Measurements from ENCODE around the gene COL2A1. TPM values are rescaled to one million over a fixed set of nuclear protein-coding genes. Genes with fewer than 3 reads are reported as not detected.

The COL2A1 gene
- total and polyA plus RNA-seq, 4 donors = not detected

- no peak overlapping the region for H3K27ac ChIP-seq (ENCODE audit: low read depth in 1 of 2, low read length in 2 of 2)
- no peaks in the 10 kb centered on the region for H3K27me3 ChIP-seq (ENCODE audit: control insufficient read depth in 1 of 2, insufficient read depth in 2 of 2, low read length in 1 of 2)
- 93% methylated on average over 7 of the region's 7 CpGs for WGBS, 2 donors
- DNase-seq (peak in 1 of 2 donors; percentile 16), ATAC-seq (ENCODE audit: low FRiP score) (no peak)
- H3K36me3 ChIP-seq (ENCODE audit: control insufficient read depth in 1 of 2, insufficient read depth in 2 of 2, low read length in 1 of 2) = no peaks in the 10 kb centered on the region
- no peak overlapping the region for H3K4me3 ChIP-seq (ENCODE audit: low read length in 2 of 2)
- intact Hi-C loops (cut with DNase I) = no loop called here
- no peaks in the 10 kb centered on the region for H3K4me1 ChIP-seq (ENCODE audit: control insufficient read depth in 1 of 2, insufficient read depth in 2 of 2, low read length in 2 of 2)
- no peaks in the 10 kb centered on the region for H3K9me3 ChIP-seq (ENCODE audit: control insufficient read depth, low read length)
These were observed 13.7 kb downstream of the COL2A1 start for GRCh38 chr12:47990351-47991105.

- intact Hi-C loops (cut with DNase I) = no loop called here
- Histone ChIP-seq H3K4me1 (ENCODE audit: control insufficient read depth in 1 of 2, insufficient read depth in 2 of 2, low read length in 2 of 2) (no peaks in the 10 kb centered on the region), H3K36me3 (ENCODE audit: control insufficient read depth in 1 of 2, insufficient read depth in 2 of 2, low read length in 1 of 2) (no peaks in the 10 kb centered on the region), H3K27me3 (ENCODE audit: control insufficient read depth in 1 of 2, insufficient read depth in 2 of 2, low read length in 1 of 2) (no peaks in the 10 kb centered on the region), H3K9me3 (ENCODE audit: control insufficient read depth, low read length) (no peaks in the 10 kb centered on the region), H3K4me3 (ENCODE audit: low read length in 2 of 2) (no peak overlapping the region), H3K27ac (ENCODE audit: low read depth in 1 of 2, low read length in 2 of 2) (no peak overlapping the region)
- 91 to 93% methylated on average over 12 of the region's 12 CpGs for WGBS, 2 donors
- DNase-seq (peak in 1 of 2 donors; percentile 36), ATAC-seq (ENCODE audit: low FRiP score) (no peak)
These were observed 14.6 kb downstream of the COL2A1 start for GRCh38 chr12:47989666-47990065.

- Histone ChIP-seq H3K9me3 (ENCODE audit: control insufficient read depth, low read length) (no peaks in the 10 kb centered on the region), H3K36me3 (ENCODE audit: control insufficient read depth in 1 of 2, insufficient read depth in 2 of 2, low read length in 1 of 2) (no peaks in the 10 kb centered on the region), H3K4me3 (ENCODE audit: low read length in 2 of 2) (no peak overlapping the region), H3K4me1 (ENCODE audit: control insufficient read depth in 1 of 2, insufficient read depth in 2 of 2, low read length in 2 of 2) (no peaks in the 10 kb centered on the region), H3K27ac (ENCODE audit: low read depth in 1 of 2, low read length in 2 of 2) (no peak overlapping the region), H3K27me3 (ENCODE audit: control insufficient read depth in 1 of 2, insufficient read depth in 2 of 2, low read length in 1 of 2) (no peaks in the 10 kb centered on the region)
- intact Hi-C loops (cut with DNase I) = no loop called here
- ATAC-seq (ENCODE audit: low FRiP score) (no peak), DNase-seq (no peak)
- 95 to 96% methylated on average over 8 of the region's 8 CpGs for WGBS, 2 donors
These were observed 15.3 kb downstream of the COL2A1 start for GRCh38 chr12:47989023-47989417.

GRCh38 chr12:47988073-47989022 lies 15.9 kb downstream of the COL2A1 start:
- no peaks in the 10 kb centered on the region for H3K9me3 ChIP-seq (ENCODE audit: control insufficient read depth, low read length)
- intact Hi-C loops (cut with DNase I) = no loop called here
- no peak overlapping the region for H3K4me3 ChIP-seq (ENCODE audit: low read length in 2 of 2)
- no peaks in the 10 kb centered on the region for H3K4me1 ChIP-seq (ENCODE audit: control insufficient read depth in 1 of 2, insufficient read depth in 2 of 2, low read length in 2 of 2)
- no peak overlapping the region for H3K27ac ChIP-seq (ENCODE audit: low read depth in 1 of 2, low read length in 2 of 2)
- WGBS, 2 donors = 61% methylated on average over 15 of the region's 15 CpGs
- H3K27me3 ChIP-seq (ENCODE audit: control insufficient read depth in 1 of 2, insufficient read depth in 2 of 2, low read length in 1 of 2) = no peaks in the 10 kb centered on the region
- ATAC-seq (ENCODE audit: low FRiP score) (no peak), DNase-seq (peak in 1 of 2 donors; percentile 47)
- no peaks in the 10 kb centered on the region for H3K36me3 ChIP-seq (ENCODE audit: control insufficient read depth in 1 of 2, insufficient read depth in 2 of 2, low read length in 1 of 2)

- no peaks in the 10 kb centered on the region for H3K9me3 ChIP-seq (ENCODE audit: control insufficient read depth, low read length)
- no peak for ATAC-seq (ENCODE audit: low FRiP score)
- no peak overlapping the region for H3K4me3 ChIP-seq (ENCODE audit: low read length in 2 of 2)
- H3K4me1 ChIP-seq (ENCODE audit: control insufficient read depth in 1 of 2, insufficient read depth in 2 of 2, low read length in 2 of 2) = no peaks in the 10 kb centered on the region
- no peak overlapping the region for H3K27ac ChIP-seq (ENCODE audit: low read depth in 1 of 2, low read length in 2 of 2)
- 77 to 85% methylated on average over 14 of the region's 14 CpGs for WGBS, 2 donors
- DNase-seq = no peak
- H3K27me3 ChIP-seq (ENCODE audit: control insufficient read depth in 1 of 2, insufficient read depth in 2 of 2, low read length in 1 of 2) = no peaks in the 10 kb centered on the region
- H3K36me3 ChIP-seq (ENCODE audit: control insufficient read depth in 1 of 2, insufficient read depth in 2 of 2, low read length in 1 of 2) = no peaks in the 10 kb centered on the region
- intact Hi-C loops (cut with DNase I) = no loop called here
These were observed 16.7 kb downstream of the COL2A1 start for GRCh38 chr12:47987411-47988072.

- H3K4me3 ChIP-seq (ENCODE audit: low read length in 2 of 2) = no peak overlapping the region
- H3K27ac ChIP-seq (ENCODE audit: low read depth in 1 of 2, low read length in 2 of 2) = no peak overlapping the region
- 96% methylated on average over 5 of the region's 5 CpGs for WGBS, 2 donors
- intact Hi-C loops (cut with DNase I) = no loop called here
- H3K27me3 ChIP-seq (ENCODE audit: control insufficient read depth in 1 of 2, insufficient read depth in 2 of 2, low read length in 1 of 2) = no peaks in the 10 kb centered on the region
- DNase-seq (no peak), ATAC-seq (ENCODE audit: low FRiP score) (no peak)
- H3K4me1 ChIP-seq (ENCODE audit: control insufficient read depth in 1 of 2, insufficient read depth in 2 of 2, low read length in 2 of 2) = no peaks in the 10 kb centered on the region
- H3K9me3 ChIP-seq (ENCODE audit: control insufficient read depth, low read length) = no peaks in the 10 kb centered on the region
- no peaks in the 10 kb centered on the region for H3K36me3 ChIP-seq (ENCODE audit: control insufficient read depth in 1 of 2, insufficient read depth in 2 of 2, low read length in 1 of 2)
These were observed 17.4 kb downstream of the COL2A1 start for GRCh38 chr12:47986832-47987231.

GRCh38 chr12:47986291-47986660 lies 18.0 kb downstream of the COL2A1 start:
- Histone ChIP-seq H3K4me1 (ENCODE audit: control insufficient read depth in 1 of 2, insufficient read depth in 2 of 2, low read length in 2 of 2) (no peaks in the 10 kb centered on the region), H3K4me3 (ENCODE audit: low read length in 2 of 2) (no peak overlapping the region), H3K9me3 (ENCODE audit: control insufficient read depth, low read length) (no peaks in the 10 kb centered on the region), H3K27ac (ENCODE audit: low read depth in 1 of 2, low read length in 2 of 2) (no peak overlapping the region), H3K36me3 (ENCODE audit: control insufficient read depth in 1 of 2, insufficient read depth in 2 of 2, low read length in 1 of 2) (no peaks in the 10 kb centered on the region), H3K27me3 (ENCODE audit: control insufficient read depth in 1 of 2, insufficient read depth in 2 of 2, low read length in 1 of 2) (no peaks in the 10 kb centered on the region)
- DNase-seq (peak in 1 of 2 donors; percentile 17), ATAC-seq (ENCODE audit: low FRiP score) (no peak)
- 87 to 91% methylated on average over 8 of the region's 8 CpGs for WGBS, 2 donors
- intact Hi-C loops (cut with DNase I) = no loop called here

- intact Hi-C loops (cut with DNase I) = no loop called here
- H3K4me3 ChIP-seq (ENCODE audit: low read length in 2 of 2) = no peak overlapping the region
- no peaks in the 10 kb centered on the region for H3K27me3 ChIP-seq (ENCODE audit: control insufficient read depth in 1 of 2, insufficient read depth in 2 of 2, low read length in 1 of 2)
- no peaks in the 10 kb centered on the region for H3K9me3 ChIP-seq (ENCODE audit: control insufficient read depth, low read length)
- H3K27ac ChIP-seq (ENCODE audit: low read depth in 1 of 2, low read length in 2 of 2) = no peak overlapping the region
- no peaks in the 10 kb centered on the region for H3K36me3 ChIP-seq (ENCODE audit: control insufficient read depth in 1 of 2, insufficient read depth in 2 of 2, low read length in 1 of 2)
- no peak for DNase-seq
- H3K4me1 ChIP-seq (ENCODE audit: control insufficient read depth in 1 of 2, insufficient read depth in 2 of 2, low read length in 2 of 2) = no peaks in the 10 kb centered on the region
- no peak for ATAC-seq (ENCODE audit: low FRiP score)
- WGBS, 2 donors = 88 to 89% methylated on average over 16 of the region's 16 CpGs
These were observed 18.5 kb downstream of the COL2A1 start for GRCh38 chr12:47985596-47986290.

Data from aorta (tissue), 5 donors.